Naive B cell (primary cell): ENCODE results near the gene MIGA1. TPM values are rescaled to one million over a fixed set of nuclear protein-coding genes. Genes with fewer than 3 reads are reported as not detected.

ENCODE experiments used
- ATAC-seq, 2 donors: fragments of 150-1000 bp; cut with Tn5 transposase; 2 replicates each; pipeline ENCODE4 v1.10.0; 2021; ENCODE audit warnings: low read depth in 2 of 2, mild to moderate bottlenecking in 2 of 2, moderate library complexity in 2 of 2
- DNase-seq: peaks from one replicate; pipeline ENCODE4 v3.0.0; 2022
- H3K27ac Mint-ChIP-seq, 6 donors: one replicate each; pipeline ENCODE4 v1.8.0; 2020 to 2022; ENCODE audit warnings: mild to moderate bottlenecking in 6 of 6, mixed read lengths in 6 of 6, moderate library complexity in 5 of 6, inconsistent platforms in 2 of 6
- H3K27me3 Mint-ChIP-seq, 3 donors: one replicate each; pipeline ENCODE4 v1.8.0; 2021 to 2022; ENCODE audit warnings: mixed read lengths in 3 of 3, mild to moderate bottlenecking in 1 of 3
- H3K36me3 Mint-ChIP-seq, 2 donors: one replicate each; pipeline ENCODE4 v1.8.0; 2020 to 2022; ENCODE audit warnings: mixed read lengths in 2 of 2, inconsistent platforms in 1 of 2, mild to moderate bottlenecking in 1 of 2
- H3K4me1 Mint-ChIP-seq, 3 donors: one replicate each; pipeline ENCODE4 v1.8.0; 2020 to 2022; ENCODE audit warnings: mixed read lengths in 3 of 3, inconsistent platforms in 1 of 3, mild to moderate bottlenecking in 1 of 3, moderate library complexity in 1 of 3
- H3K4me3 Mint-ChIP-seq, 8 donors: one replicate each; pipeline ENCODE4 v1.8.0; 2020 to 2022; ENCODE audit warnings: mild to moderate bottlenecking in 8 of 8, mixed read lengths in 8 of 8, moderate library complexity in 8 of 8, inconsistent platforms in 2 of 8
- H3K9me3 Mint-ChIP-seq, 7 donors: one replicate each; pipeline ENCODE4 v1.8.0; 2020 to 2022; ENCODE audit warnings: mixed read lengths in 7 of 7, mild to moderate bottlenecking in 5 of 7, inconsistent platforms in 2 of 7, moderate library complexity in 1 of 7
- polyA plus RNA-seq, 6 donors: library from polyadenylated mRNA; unstranded; fragments of 300-500 nt; fragmentation: Illumina TruSeq; gene quantifications; one replicate each; pipeline ENCODE4 v1.2.3, GENCODE V29; 2021; ENCODE audit warnings: low read depth in 6 of 6

MIGA1 gene
- polyA plus RNA-seq, 6 donors from 2014 or later, result 7.4 to 15.3 (median 13.0) TPM

DNA sequence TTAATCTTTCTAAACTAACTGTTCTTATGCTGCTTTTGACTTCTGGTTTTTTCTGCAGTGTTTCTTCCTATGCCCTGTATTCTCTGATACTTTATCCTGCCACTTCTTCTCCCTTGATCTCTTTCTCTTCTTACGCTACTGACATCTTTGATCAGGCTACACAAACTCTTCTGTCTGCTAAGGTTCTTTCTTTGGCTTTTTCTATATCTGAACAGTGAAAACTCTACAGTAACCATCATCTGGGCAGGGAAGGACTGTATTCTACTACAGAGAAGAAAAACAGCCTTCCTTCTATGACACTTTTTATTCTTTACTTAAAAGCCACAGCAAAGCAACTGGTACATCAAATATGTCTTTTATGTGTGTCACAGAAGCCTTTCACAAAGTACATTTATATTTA is 101.6 kb downstream of the MIGA1 start:
- Mint-ChIP-seq H3K4me3 (no peak overlapping the region), H3K27me3 (peaks cover 0 to 4% (median under 1%) of the 10 kb centered on the region in 3 donors), H3K36me3 (peaks cover 0 to 13% of the 10 kb centered on the region in 2 donors), H3K4me1 (peaks cover 0 to 3% (median 0%) of the 10 kb centered on the region in 3 donors), H3K9me3 (no peaks in the 10 kb centered on the region), H3K27ac (peak overlapping the region in 1 of 6 donors; percentile 3)
- no peak for ATAC-seq
- no peak for DNase-seq

DNA sequence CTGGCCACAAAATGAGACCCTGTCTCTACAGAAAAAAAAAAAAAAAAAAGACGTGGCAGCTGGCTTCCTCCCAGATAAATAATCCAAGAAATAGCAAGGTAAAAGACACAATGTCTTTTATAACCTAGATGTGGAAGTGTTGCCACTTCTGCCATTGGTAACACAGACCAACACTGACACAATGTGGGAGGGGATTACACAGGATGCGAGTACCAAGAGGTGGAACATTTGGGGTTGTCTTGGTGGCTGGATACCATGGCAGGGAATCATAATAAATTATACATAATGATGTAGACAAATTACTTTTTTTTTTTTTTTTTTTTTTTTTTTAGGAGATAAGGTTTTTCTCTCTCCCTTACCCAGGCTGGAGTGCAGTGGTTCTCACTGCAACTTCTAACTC is 103.0 kb downstream of the MIGA1 start:
- ATAC-seq, result no peak

GRCh38 chr1:77888081-77888780 is 108.8 kb downstream of the MIGA1 start, which contains the start of gene NEXN:
TSS of gene NEXN (plus strand) at chr1:77888624. CDS start at chr1:77916107, 27,483 bp downstream.
- ATAC-seq (peak; percentile 22 to 36), DNase-seq (peak; percentile 6)
- H3K4me1 Mint-ChIP-seq, result peaks cover 11 to 20% (median 12%) of the 10 kb centered on the region in 3 donors
- H3K27ac Mint-ChIP-seq, result peak within 1 kb of the TSS in 1 of 6 donors; percentile 66
- peaks cover 0 to 21% of the 10 kb centered on the region in 2 donors for H3K36me3 Mint-ChIP-seq
- H3K27me3 Mint-ChIP-seq, result peaks cover 18 to 26% (median 19%) of the 10 kb centered on the region in 3 donors
- peaks cover 0 to 3% (median 0%) of the 10 kb centered on the region in 7 donors for H3K9me3 Mint-ChIP-seq
- peak within 1 kb of the TSS; percentile 70 to 92 (median 87) for H3K4me3 Mint-ChIP-seq

More for the DNA sequence above, 103.0 kb downstream of the MIGA1 start:
- Mint-ChIP-seq H3K27ac (no peak overlapping the region), H3K9me3 (peaks cover 0 to 3% (median 0%) of the 10 kb centered on the region in 7 donors), H3K4me3 (no peak overlapping the region), H3K36me3 (peaks cover 0 to 21% of the 10 kb centered on the region in 2 donors), H3K27me3 (peaks cover 9 to 11% (median 10%) of the 10 kb centered on the region in 3 donors), H3K4me1 (peaks cover 0 to 5% (median 3%) of the 10 kb centered on the region in 3 donors)
- no peak for DNase-seq

DNA sequence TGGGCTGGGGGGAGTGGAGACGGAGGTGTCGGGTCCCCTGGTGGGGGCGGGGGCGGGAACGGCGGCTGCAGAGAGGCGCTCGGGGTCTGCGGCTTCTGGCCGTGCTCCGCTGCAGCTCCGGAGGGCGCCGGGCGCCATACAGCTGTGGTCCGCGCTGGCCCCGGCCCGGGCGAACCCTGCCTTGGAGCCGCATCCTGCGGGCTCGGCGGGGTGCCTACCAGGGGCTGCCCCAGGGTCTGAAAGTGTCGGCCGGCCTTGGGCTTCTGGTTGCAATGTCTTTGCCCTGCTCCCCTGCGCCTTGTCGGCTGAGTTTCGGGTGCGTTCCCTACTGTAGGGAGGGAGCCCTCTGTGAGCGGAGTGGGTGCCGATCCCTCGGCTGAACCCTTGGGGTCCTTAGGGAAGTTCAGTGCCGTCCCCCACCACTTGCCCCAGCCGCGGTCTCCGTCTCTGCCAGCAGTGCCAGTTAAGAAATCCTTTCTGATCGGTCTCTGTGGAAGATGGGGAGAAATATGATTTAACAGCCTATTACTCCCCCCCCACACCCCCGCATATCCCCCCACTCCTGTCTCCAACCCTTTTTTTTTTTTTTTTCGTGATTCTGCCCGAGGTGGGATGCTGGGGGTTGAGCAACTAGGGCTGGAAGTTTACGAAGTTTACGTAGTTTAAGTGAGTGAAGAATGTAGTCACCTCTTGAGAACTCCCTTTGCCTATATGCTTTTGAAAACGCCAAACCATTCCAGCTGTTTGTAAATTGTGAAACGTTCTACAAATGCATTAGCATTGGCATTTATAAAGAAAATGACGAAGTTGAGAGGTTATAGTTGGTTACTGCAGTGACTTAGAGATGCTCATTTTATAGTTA is 109.6 kb downstream of the MIGA1 start:
- DNase-seq, result peak; percentile 14
- peaks cover 18 to 26% (median 19%) of the 10 kb centered on the region in 3 donors for H3K27me3 Mint-ChIP-seq
- H3K4me1 Mint-ChIP-seq, result peaks cover 11 to 20% (median 12%) of the 10 kb centered on the region in 3 donors
- peak overlapping the region; percentile 70 to 92 (median 87) for H3K4me3 Mint-ChIP-seq
- ATAC-seq, result peak; percentile 72 to 74
- H3K27ac Mint-ChIP-seq, result peak overlapping the region in 1 of 6 donors; percentile 34
- peaks cover 0 to 19% of the 10 kb centered on the region in 2 donors for H3K36me3 Mint-ChIP-seq
- H3K9me3 Mint-ChIP-seq, result peaks cover 0 to 3% (median 0%) of the 10 kb centered on the region in 7 donors

DNA sequence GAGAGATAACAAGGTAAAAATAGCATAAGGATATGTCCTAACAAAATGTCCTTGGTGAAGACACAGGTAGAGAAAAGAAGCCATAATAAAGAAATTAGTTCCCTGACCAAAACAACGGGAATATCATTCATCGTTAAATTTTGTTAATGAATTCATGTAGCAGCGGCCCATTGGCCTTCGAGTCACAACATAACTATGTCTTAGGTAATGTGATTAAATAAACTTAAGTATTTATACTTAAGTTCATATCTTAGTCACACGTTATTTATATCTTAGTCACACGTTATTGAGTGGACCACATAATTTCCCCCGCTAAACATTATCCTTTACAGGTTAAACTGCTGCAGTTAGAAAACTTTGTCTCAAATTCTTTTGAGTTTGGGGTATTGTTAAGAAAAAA is 110.2 kb downstream of the MIGA1 start:
- H3K9me3 Mint-ChIP-seq, result peaks cover 0 to 3% (median 0%) of the 10 kb centered on the region in 7 donors
- peak overlapping the region in 4 of 8 donors; percentile 70 to 91 (median 80) for H3K4me3 Mint-ChIP-seq
- DNase-seq (no peak), ATAC-seq (no peak)
- peaks cover 0 to 15% of the 10 kb centered on the region in 2 donors for H3K36me3 Mint-ChIP-seq
- peaks cover 18 to 26% (median 19%) of the 10 kb centered on the region in 3 donors for H3K27me3 Mint-ChIP-seq
- no peak overlapping the region for H3K27ac Mint-ChIP-seq
- peaks cover 9 to 20% (median 11%) of the 10 kb centered on the region in 3 donors for H3K4me1 Mint-ChIP-seq

DNA sequence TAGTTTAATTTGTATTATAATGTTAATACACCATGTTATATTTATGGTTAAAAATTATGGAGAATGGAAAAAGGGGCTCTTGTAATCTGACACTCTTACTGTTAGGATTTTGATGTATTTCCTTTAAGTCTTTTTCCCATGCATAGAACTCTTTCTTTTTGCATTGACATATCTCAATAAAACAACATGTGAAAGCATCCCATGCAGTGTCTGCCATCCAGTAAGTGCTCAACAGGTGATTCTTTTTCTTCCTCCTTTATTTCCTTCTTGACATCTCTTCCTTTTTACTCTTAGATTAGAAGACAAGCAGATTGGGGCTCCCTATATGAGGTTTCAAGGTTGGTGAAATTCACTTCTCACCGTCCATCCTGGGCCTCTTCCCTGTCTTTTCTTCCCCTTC is 111.8 kb downstream of the MIGA1 start:
- Mint-ChIP-seq H3K36me3 (peaks cover 0 to 7% of the 10 kb centered on the region in 2 donors), H3K27ac (no peak overlapping the region), H3K4me3 (no peak overlapping the region), H3K4me1 (peaks cover 9 to 20% (median 11%) of the 10 kb centered on the region in 3 donors), H3K27me3 (peaks cover 15 to 25% (median 16%) of the 10 kb centered on the region in 3 donors), H3K9me3 (peaks cover 0 to 3% (median 0%) of the 10 kb centered on the region in 7 donors)
- DNase-seq (no peak), ATAC-seq (no peak)

GRCh38 chr1:77899647-77900320 is 120.3 kb downstream of the MIGA1 start:
- Mint-ChIP-seq H3K4me3 (no peak overlapping the region), H3K36me3 (no peaks in the 10 kb centered on the region), H3K27ac (no peak overlapping the region), H3K27me3 (peaks cover 0 to 4% (median 0%) of the 10 kb centered on the region in 3 donors), H3K9me3 (peaks cover 0 to 4% (median 0%) of the 10 kb centered on the region in 7 donors), H3K4me1 (no peaks in the 10 kb centered on the region)
- ATAC-seq (no peak), DNase-seq (no peak)

- no peaks in the 10 kb centered on the region for H3K36me3 Mint-ChIP-seq
- no peak overlapping the region for H3K4me3 Mint-ChIP-seq
- ATAC-seq, result no peak
Measured at GRCh38 chr1:77900687-77901293, 121.3 kb downstream of the MIGA1 start.

DNA sequence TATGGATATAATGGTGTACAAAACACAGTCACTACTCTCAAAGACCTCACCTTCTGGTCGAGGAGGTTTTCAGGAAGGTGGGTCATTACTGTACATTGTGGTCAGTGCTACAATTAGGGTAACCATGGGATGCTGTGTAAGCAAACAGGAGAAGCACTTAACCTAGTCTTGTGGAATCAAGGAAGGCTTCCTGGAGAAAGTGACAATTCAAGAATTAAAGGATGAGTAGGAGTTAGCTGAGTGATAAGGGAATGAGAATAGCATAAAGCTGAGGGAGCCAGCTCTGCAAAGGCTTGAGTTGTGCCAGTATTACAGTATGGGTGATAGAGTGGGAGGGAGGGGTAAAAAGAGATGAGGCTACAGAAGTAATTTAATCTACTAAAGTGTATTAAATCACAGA is 126.2 kb downstream of the MIGA1 start:
- Mint-ChIP-seq H3K4me3 (no peak overlapping the region), H3K36me3 (no peaks in the 10 kb centered on the region), H3K27ac (no peak overlapping the region), H3K27me3 (no peaks in the 10 kb centered on the region), H3K9me3 (no peaks in the 10 kb centered on the region), H3K4me1 (no peaks in the 10 kb centered on the region)
- DNase-seq (no peak), ATAC-seq (no peak)

More at GRCh38 chr1:77900687-77901293, 121.3 kb downstream of the MIGA1 start:
- DNase-seq, result peak; percentile 2
- Mint-ChIP-seq H3K27ac (no peak overlapping the region), H3K4me1 (no peaks in the 10 kb centered on the region), H3K27me3 (peaks cover 0 to 4% (median 0%) of the 10 kb centered on the region in 3 donors), H3K9me3 (peaks cover 0 to 4% (median 0%) of the 10 kb centered on the region in 7 donors)

DNA sequence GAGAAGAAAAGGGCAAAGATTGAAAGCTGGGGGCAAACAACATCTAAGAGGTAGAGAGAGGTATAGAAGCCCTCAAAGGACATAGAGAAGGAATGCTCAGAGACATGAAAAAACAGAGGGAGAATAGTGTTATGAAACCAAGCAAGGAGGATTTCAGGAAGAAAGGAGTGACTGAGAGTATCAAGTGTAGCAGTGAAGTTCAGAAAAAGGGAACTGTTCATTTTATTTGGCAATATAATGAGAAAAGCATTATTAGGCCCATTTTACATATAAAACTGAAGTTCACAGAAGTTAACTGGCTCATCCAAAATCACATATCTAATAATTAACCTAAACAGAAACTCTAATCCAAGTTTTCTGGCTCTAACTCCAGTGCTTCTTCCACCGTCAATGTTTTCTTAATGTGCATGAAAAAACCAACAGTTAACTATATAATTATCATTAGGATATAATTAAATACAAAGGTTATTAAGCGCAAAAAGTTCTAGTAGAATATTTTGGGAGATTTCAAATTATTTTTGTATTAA is 126.6 kb downstream of the MIGA1 start:
- no peak for ATAC-seq
- H3K27me3 Mint-ChIP-seq, result no peaks in the 10 kb centered on the region
- H3K9me3 Mint-ChIP-seq, result no peaks in the 10 kb centered on the region
- no peak overlapping the region for H3K4me3 Mint-ChIP-seq
- H3K27ac Mint-ChIP-seq, result no peak overlapping the region
- no peaks in the 10 kb centered on the region for H3K36me3 Mint-ChIP-seq
- H3K4me1 Mint-ChIP-seq, result no peaks in the 10 kb centered on the region
- DNase-seq, result no peak

GRCh38 chr1:77906624-77907023 is 127.2 kb downstream of the MIGA1 start:
- DNase-seq, result no peak
- ATAC-seq, result no peak
- no peak overlapping the region for H3K4me3 Mint-ChIP-seq
- H3K27ac Mint-ChIP-seq, result no peak overlapping the region
- H3K4me1 Mint-ChIP-seq, result no peaks in the 10 kb centered on the region
- no peaks in the 10 kb centered on the region for H3K9me3 Mint-ChIP-seq
- H3K36me3 Mint-ChIP-seq, result no peaks in the 10 kb centered on the region
- no peaks in the 10 kb centered on the region for H3K27me3 Mint-ChIP-seq

DNA sequence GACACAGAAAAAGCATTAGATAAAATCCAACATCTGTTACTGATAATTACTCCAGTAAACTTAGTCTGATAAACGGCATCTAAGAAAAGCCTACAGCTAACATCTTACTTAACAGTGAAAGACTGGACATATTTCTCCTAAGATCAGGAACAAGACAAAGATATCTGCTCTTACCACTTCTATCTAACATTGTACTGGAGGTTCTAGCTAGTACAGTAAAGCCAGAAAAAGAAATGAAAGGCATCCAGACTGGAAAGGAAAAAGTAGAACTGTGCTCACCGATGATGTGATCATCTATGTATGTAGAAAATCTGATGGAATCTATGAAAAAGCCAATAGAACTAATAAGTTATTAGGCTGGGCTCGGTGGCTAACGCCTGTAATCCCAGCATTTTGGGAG is 130.7 kb downstream of the MIGA1 start:
- H3K27ac Mint-ChIP-seq, result no peak overlapping the region
- H3K9me3 Mint-ChIP-seq, result no peaks in the 10 kb centered on the region
- no peaks in the 10 kb centered on the region for H3K4me1 Mint-ChIP-seq
- H3K36me3 Mint-ChIP-seq, result no peaks in the 10 kb centered on the region
- no peak for DNase-seq
- ATAC-seq, result no peak
- H3K27me3 Mint-ChIP-seq, result no peaks in the 10 kb centered on the region
- H3K4me3 Mint-ChIP-seq, result no peak overlapping the region
